Right cardiac atrium (tissue), 5 donors: ENCODE results near the gene FUT3. TPM values are rescaled to one million over a fixed set of nuclear protein-coding genes. Genes with fewer than 3 reads are reported as not detected.
A peak's percentile ranks its signal among the peaks of the same experiment; 100 is the strongest.
"Not testable (repeated sequence)": the region's sequence is repeated elsewhere in the genome, so short reads cannot be mapped to it uniquely, and the experiment has no call there.

Source experiments
- ATAC-seq, 2 donors: fragments of 200-7000 bp; cut with Tn5 transposase; one replicate each; pipeline versions ENCODE4 v1.8.0 to v1.9.1; 2020; ENCODE audit warnings: moderate library complexity in 2 of 2, mild to moderate bottlenecking in 1 of 2
- DNase-seq, 3 donors: peaks; one replicate each; pipeline ENCODE4 v3.0.0-alpha.2; 2020
- H3K27ac ChIP-seq: one replicate; pipeline ENCODE4 v1.5.1; 2013; ENCODE audit warnings: mild to moderate bottlenecking, low read length, control low read depth, moderate library complexity
- H3K27me3 ChIP-seq: one replicate; pipeline ENCODE4 v1.6.1; 2013; ENCODE audit not compliant: control insufficient read depth, insufficient read depth
- H3K4me1 ChIP-seq: one replicate; pipeline ENCODE4 v1.6.1; 2013; ENCODE audit warnings: low read length; ENCODE audit not compliant: control insufficient read depth, insufficient read depth
- H3K4me3 ChIP-seq: one replicate; pipeline ENCODE4 v1.5.1; 2013; ENCODE audit warnings: low read length, control low read depth
- H3K9me3 ChIP-seq: one replicate; pipeline ENCODE4 v1.6.1; 2013; ENCODE audit warnings: low read length; ENCODE audit not compliant: control insufficient read depth
- WGBS: extraction: QIAGEN DNeasy Blood & Tissue Kit; methylation state at CpG from one replicate; pipeline ENCODE4 v1.1.7; 2013; 5-methylcytosine and 5-hydroxymethylcytosine counted together
- intact Hi-C, 4 donors: fragments of 100-400 bp; cut with DNase I; formaldehyde crosslinking; loops; one replicate each; pipeline versions ENCODE4 v1.11.0 to v1.14.0; 2022 to 2023
- polyA plus RNA-seq: library from polyadenylated mRNA; stranded (reverse); fragments of 200-250 nt; gene quantifications from one replicate; pipeline ENCODE4 v1.2.3, GENCODE V29; 2013
- total RNA-seq, 4 donors: library from RNA; stranded (reverse); fragmentation: NEBNext Ultra II Directional; extraction: Animal tissue kit (Norgen Biotek cat#: 25700); gene quantifications; one replicate each; pipeline ENCODE4 v1.2.1, GENCODE V29; 2021
- donor health status: healthy with polysubstance abuse.
- donor health status: DM: no; HTN: yes; CAD: no.
- donor health status: DM: no; HTN: no; CAD: no.
- donor health status: DM: no; HTN: yes; CAD: no; lungs with severe emphysema.
- donor health status: DM: yes; HTN: yes; CAD: no.

The FUT3 gene
- total and polyA plus RNA-seq, 5 donors, result not detected

DNA sequence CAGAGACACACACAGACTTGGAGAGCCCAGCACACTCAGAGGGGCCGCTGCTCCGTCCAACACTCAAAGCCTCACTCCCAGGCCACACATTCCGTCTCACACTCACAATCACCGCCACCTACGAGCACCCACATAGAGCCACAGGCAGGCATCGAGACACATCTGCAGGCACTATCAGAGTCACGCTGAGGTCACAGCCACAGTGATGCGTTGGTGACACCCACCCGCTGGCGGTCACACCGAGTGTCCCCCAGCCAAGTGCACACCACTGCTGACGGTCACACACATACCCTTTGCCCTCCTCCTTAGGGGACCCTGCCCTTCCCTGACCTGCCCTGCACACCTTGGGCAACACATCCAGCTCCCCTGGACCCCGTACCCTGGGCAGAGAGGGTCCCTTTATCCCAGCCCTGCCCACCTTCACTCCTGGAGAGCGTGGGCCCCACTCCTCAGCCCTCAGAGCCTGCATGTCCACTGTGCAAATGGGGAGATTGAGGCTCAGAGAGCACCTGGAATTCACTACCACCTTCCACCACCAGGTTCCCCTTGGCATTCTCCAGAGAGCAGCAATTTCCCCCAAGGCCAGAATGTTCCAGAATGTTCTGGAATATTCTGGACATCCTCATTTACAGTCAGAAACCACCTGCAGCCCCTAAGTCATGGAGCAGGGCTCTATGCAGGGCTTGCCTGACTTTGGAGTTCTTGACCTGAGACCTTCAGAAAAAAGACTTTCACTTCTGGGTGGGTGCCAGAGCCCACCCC lies 13.7 kb upstream of the FUT3 start:
- no peak overlapping the region for H3K4me3 ChIP-seq
- no peaks in the 10 kb centered on the region for H3K9me3 ChIP-seq
- H3K27me3 ChIP-seq, result no peaks in the 10 kb centered on the region
- 72% methylated on average over 14 of the region's 14 CpGs for WGBS
- H3K27ac ChIP-seq, result no peak overlapping the region
- DNase-seq (no peak), ATAC-seq (no peak)
- intact Hi-C loops, result no loop called here
- H3K4me1 ChIP-seq, result no peaks in the 10 kb centered on the region

DNA sequence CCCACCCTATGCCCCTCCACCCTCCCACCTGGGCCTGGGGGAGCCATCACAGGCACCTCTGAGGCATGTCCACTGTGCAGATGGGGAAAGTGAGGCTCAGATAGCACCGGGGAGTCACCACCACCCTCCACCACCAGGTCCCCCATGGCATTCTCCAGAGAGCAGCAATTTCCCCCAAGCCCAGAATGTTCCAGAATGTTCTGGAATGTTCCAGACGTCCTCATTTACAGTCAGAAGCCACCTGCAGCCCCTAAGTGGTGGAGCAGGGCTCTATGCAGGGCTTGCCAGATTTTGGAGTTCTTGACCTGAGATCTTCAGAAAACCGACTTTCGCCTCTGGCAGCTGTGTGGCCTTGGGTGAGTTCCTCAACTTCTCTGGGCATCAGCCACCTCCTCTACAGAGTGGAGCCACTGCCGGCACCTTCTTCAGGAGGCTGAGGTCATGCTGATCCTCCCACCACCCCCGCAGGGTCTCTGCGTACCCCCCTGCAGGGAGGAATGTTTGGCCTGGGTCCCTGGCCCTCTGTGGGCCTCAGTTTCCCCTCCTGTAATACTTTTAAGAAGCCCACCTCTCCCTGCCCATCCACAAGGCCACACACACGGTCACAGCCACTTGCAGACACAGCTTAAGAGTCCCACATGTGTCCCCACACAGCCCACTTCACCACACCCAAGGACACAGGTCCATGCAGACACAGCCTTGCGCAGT lies 12.9 kb upstream of the FUT3 start:
- no peak for DNase-seq
- no peak for ATAC-seq
- H3K4me1 ChIP-seq, result no peaks in the 10 kb centered on the region
- no peak overlapping the region for H3K4me3 ChIP-seq
- H3K27me3 ChIP-seq, result no peaks in the 10 kb centered on the region
- H3K27ac ChIP-seq, result no peak overlapping the region
- intact Hi-C loops, result no loop called here
- H3K9me3 ChIP-seq, result no peaks in the 10 kb centered on the region
- 78% methylated on average over 9 of the region's 9 CpGs for WGBS

DNA sequence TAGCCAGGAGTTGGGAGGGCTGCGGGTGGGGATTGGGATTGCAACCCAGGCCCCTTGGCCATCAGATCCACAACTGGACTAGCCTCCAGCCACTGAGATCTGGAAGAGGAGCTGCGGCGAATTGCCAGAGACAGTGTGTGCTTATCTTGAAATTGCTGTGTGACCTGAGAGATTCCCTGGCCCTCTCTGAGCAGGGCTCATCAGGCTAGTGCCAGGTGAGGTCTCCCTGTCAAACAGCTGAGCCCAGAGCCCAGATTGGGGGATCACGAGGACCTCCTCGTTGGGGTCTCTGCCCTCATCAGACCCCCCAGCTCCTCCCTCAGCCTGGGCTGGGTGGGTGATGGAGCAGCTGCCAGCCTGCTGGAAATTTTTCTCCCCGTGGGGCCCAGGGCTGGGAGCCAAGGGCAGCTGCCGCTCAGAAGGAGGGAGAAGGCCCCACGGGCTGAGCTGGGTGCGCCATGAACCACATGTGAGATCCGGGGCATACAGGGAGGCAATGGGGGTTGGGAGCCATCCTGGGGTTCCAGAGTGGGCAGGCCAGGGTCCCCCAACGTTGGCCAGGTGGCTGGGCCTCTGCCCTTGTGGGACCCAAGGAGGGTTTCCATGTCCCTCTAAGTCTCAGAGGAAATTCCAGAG lies 11.9 kb upstream of the FUT3 start:
- H3K9me3 ChIP-seq, result no peaks in the 10 kb centered on the region
- H3K27me3 ChIP-seq, result no peaks in the 10 kb centered on the region
- DNase-seq, result no peak
- H3K4me1 ChIP-seq, result no peaks in the 10 kb centered on the region
- H3K4me3 ChIP-seq, result no peak overlapping the region
- WGBS, result 71% methylated on average over 11 of the region's 11 CpGs
- intact Hi-C loops, result no loop called here
- no peak overlapping the region for H3K27ac ChIP-seq
- no peak for ATAC-seq

DNA sequence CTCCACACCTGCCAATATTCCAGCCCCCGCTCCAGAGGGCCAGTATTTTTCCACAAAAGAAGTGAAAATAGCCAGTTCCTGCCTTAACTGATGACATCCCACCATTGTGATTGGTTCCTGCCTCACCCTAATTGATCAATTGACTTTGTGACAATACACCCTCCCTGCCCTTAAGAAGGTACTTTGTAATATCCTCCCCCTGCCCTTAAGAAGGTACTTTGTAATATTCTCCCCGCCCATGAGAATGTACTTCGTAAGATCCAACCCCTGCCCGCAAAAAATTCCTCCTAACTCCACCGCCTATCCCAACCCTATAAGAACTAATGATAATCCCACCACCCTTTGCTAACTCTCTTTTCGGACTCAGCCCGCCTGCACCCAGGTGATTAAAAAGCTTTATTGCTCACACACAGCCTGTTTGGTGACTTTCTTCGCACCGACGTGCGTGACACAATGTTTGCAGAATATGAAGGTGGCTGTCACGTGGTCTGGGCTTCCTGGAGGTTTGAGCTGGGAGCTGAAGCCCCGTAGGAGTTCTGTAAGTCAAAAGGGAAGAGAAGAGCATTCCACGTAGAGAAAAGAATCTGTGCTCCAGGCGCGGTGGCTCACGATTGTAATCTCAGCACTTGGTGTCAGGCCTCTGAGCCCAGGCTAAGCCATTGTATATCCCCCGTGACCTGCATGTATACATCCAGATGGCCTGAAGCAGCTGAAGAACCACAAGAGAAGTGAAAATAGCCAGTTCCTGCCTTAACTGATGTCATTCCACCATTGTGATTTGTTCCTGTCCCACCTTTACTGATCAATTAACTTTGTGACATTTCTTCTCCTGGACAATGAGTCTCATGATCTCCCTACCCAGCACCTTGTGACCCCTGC lies 6.2 kb upstream of the FUT3 start:
- WGBS, result 87% methylated on average over 18 of the region's 18 CpGs
- Histone ChIP-seq H3K9me3 (no peaks in the 10 kb centered on the region), H3K4me3 (no peak overlapping the region), H3K27ac (no peak overlapping the region), H3K27me3 (no peaks in the 10 kb centered on the region), H3K4me1 (no peaks in the 10 kb centered on the region)
- ATAC-seq (no peak), DNase-seq (no peak)
- intact Hi-C loops, result no loop called here

DNA sequence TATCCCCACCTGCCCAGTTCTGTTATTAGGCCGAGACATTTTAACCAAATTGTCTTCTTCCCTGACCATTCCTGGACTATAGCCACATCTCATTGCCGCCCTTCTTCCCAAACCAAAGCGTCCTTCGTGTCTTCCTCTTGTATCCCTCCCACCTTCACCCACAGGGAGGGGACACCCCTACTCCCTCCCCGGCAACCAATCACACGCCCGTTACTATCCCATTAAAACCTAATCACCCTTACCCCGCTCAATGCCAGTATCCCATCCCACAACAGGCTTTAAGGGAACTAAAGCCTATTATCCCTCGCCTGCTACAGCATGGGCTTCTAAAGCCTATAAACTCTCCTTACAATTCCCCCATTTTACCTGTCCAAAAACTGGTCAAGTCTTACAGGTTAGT lies 3.9 kb upstream of the FUT3 start:
- H3K27ac ChIP-seq, H3K27me3 ChIP-seq, H3K9me3 ChIP-seq, H3K4me3 ChIP-seq, ATAC-seq, intact Hi-C loops, DNase-seq, H3K4me1 ChIP-seq: not testable (repeated sequence)
- 80% methylated on average over 9 of the region's 9 CpGs for WGBS

DNA sequence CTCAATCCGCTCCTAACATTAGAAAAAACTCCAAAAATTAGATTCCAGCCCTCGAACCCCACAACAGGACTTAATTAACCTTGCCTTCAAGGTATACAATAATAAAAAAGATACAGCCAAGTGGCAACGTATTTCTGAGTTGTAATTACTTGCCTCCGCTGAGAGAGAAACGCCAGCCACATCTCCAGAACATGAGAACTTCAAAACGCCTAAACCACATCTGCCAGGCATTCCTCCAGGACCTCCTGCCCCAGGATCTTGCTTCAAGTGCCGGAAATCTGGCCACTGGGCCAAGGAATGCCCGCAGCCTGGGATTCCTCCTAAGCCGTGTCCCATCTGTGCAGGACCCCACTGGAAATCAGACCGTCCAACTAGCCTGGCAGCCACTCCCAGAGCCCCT lies 2.9 kb upstream of the FUT3 start:
- ATAC-seq, DNase-seq, H3K4me3 ChIP-seq, intact Hi-C loops, H3K27me3 ChIP-seq, H3K9me3 ChIP-seq, H3K27ac ChIP-seq, H3K4me1 ChIP-seq: not testable (repeated sequence)
- WGBS, result 78% methylated on average over 10 of the region's 10 CpGs

DNA sequence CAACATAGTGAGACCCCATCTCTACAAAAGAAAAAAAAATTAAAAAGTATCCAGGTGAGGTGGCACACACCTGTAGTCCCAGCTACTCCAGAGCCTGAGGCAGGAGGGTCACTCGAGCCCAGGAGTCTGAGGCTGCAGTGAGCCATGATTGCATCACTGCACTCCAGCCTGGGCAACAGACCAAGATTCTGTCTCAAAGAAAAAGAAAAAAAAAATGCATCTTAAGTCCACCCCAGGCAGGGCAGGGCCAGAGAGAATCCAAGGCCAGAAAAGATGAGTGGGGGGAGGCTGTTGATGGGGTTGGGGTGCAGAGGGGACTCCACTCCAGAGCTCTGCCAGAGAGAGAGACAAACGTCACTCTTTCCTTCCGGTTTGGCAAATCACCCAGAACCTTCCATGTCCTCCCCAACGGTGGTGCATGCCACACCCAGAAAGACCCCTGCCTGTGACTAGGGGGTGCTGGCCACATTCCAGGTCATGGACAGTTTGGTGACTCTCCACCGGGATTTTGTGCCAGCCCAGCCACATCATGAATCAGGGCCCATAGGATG lies 431 bp downstream of the FUT3 start:
- ATAC-seq (peak; percentile 58 to 70), DNase-seq (peak in 2 of 3 donors; percentile 52 to 81)
- 17% methylated on average over 5 of the region's 5 CpGs for WGBS
- Histone ChIP-seq H3K27me3 (no peaks in the 10 kb centered on the region), H3K9me3 (no peaks in the 10 kb centered on the region), H3K4me3 (no peak overlapping the region), H3K4me1 (no peaks in the 10 kb centered on the region), H3K27ac (no peak overlapping the region)
- intact Hi-C loops, result no loop called here

DNA sequence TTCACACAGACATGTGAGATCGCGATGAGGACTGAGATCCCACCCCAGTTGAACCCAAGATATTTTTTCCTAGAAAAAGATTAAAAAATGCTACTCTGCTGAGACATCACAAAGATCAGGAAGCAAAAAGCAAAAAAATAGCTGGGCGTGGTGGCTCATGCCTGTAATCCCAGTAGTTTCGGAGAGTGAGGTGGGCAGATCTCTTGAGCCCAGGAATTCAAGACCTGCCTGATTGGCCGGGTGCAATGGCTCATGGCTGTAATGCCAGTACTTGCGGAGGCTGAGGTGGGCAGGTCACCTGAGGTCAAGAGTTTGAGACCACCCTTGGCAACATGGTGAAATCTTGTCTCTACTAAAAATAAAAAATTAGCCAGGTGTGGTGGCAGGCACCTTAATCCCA lies 1.1 kb downstream of the FUT3 start:
- H3K4me1 ChIP-seq, result no peaks in the 10 kb centered on the region
- intact Hi-C loops, result no loop called here
- ATAC-seq (no peak), DNase-seq (no peak)
- no peak overlapping the region for H3K27ac ChIP-seq
- no peaks in the 10 kb centered on the region for H3K27me3 ChIP-seq
- WGBS, result 89% methylated on average over 6 of the region's 6 CpGs
- H3K4me3 ChIP-seq, result no peak overlapping the region
- H3K9me3 ChIP-seq, result no peaks in the 10 kb centered on the region

DNA sequence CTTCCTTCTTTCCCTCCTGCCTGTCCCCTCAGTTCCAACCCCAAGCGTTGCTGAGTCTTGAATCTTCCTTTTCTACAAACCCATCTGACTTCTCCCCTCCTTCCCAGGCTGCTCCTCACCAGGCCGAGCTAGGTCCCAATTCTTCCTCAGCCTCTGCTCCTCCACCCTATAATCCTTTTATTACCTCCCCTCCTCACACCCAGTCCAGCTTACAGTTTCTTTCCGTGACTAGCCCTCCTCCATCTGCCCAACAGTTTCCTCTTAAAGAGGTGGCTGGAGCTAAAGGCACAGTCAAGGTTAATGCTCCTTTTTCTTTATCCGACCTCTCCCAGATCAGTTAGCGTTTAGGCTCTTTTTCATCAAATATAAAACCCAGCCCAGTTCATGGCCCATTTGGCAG lies 2.6 kb downstream of the FUT3 start:
- DNase-seq, H3K4me1 ChIP-seq, H3K9me3 ChIP-seq, H3K4me3 ChIP-seq, ATAC-seq, intact Hi-C loops, H3K27me3 ChIP-seq, H3K27ac ChIP-seq: not testable (repeated sequence)
- 75% methylated on average over 5 of the region's 5 CpGs for WGBS

DNA sequence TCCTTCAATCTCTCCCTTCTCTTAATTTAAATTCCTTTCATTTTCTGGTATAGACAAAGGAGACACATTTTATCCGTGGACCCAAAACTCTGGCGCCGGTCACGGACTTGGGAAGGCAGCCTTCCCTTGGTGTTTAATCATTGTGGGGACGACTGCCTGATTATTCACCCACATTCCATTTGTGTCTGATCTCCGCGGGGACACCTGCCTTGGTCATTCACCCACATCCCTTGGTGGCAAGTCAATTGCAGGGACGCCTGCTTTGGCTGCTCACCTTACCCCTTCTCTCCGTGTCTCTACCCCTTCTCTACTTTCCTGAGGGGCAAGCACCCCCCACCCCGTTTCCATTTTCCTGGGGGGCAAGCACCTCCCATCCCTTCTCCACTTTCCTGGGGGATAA lies 3.4 kb downstream of the FUT3 start:
- ATAC-seq, H3K4me1 ChIP-seq, H3K9me3 ChIP-seq, intact Hi-C loops, H3K27me3 ChIP-seq, DNase-seq, H3K4me3 ChIP-seq, H3K27ac ChIP-seq: not testable (repeated sequence)
- WGBS, result 81% methylated on average over 10 of the region's 10 CpGs
